Measurements from ENCODE around the gene ZNF778. TPM values are rescaled to one million over a fixed set of nuclear protein-coding genes. Genes with fewer than 3 reads are reported as not detected.
"Not testable (repeated sequence)": the region's sequence is repeated elsewhere in the genome, so short reads cannot be mapped to it uniquely, and the experiment has no call there.

ZNF778 gene
- polyA plus RNA-seq, 1 experiment, result 11.3 TPM

DNA sequence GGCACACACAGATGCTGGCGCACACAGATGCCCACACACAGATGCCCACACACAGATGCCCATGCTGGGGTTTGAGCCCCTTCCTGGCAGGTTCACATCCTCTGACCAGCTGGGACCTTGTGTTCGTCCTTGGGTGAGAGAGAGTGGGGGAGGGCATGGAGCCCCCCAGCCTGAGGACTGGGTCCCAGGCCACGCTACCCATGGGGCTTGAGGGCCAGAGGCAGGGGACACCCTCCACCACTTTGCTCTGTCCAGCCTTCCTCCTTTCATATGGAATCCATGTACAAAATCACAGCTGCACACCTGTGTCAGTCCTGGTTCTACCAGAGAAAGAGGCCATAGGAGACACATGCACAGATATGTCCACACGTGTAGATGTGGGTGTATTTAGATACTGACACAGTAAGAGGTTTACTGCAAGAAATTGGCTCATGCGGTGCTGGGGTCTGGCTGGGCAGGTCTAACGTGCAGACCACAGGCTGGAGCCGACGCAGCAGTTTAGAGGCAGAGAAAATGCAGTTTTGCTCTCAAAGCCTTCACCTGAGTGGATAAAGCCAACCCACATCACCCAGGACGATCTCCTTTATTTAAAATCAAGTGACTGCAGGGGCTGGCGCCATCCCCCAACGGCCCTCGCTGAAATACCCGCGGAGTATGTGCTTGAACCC is 28.0 kb upstream of the ZNF778 start:
- ChIA-PET POLR2A (no interaction called here), CTCF (no interaction called here)
- TF ChIP-seq, protein P1, sequence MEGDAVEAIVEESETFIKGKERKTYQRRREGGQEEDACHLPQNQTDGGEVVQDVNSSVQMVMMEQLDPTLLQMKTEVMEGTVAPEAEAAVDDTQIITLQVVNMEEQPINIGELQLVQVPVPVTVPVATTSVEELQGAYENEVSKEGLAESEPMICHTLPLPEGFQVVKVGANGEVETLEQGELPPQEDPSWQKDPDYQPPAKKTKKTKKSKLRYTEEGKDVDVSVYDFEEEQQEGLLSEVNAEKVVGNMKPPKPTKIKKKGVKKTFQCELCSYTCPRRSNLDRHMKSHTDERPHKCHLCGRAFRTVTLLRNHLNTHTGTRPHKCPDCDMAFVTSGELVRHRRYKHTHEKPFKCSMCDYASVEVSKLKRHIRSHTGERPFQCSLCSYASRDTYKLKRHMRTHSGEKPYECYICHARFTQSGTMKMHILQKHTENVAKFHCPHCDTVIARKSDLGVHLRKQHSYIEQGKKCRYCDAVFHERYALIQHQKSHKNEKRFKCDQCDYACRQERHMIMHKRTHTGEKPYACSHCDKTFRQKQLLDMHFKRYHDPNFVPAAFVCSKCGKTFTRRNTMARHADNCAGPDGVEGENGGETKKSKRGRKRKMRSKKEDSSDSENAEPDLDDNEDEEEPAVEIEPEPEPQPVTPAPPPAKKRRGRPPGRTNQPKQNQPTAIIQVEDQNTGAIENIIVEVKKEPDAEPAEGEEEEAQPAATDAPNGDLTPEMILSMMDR (IDR thresholded peaks at IDR 0.05; ENCODE audit: low read depth, low read length), result no peak
- no peak for DNase-seq (ENCODE audit: low read depth, low spot score)
- Histone ChIP-seq H3K27me3 (ENCODE audit: control insufficient read depth, insufficient read depth, low read length) (peaks cover 7% of the 10 kb centered on the region), H3K27ac (ENCODE audit: low read depth, low read length) (no peak overlapping the region), H3K9me3 (ENCODE audit: control insufficient read depth, insufficient read depth, low read length) (peaks cover 13% of the 10 kb centered on the region; the same call in 1 of the 2 replicates), H3K4me3 (ENCODE audit: low read depth, low read length) (no peak overlapping the region)

DNA sequence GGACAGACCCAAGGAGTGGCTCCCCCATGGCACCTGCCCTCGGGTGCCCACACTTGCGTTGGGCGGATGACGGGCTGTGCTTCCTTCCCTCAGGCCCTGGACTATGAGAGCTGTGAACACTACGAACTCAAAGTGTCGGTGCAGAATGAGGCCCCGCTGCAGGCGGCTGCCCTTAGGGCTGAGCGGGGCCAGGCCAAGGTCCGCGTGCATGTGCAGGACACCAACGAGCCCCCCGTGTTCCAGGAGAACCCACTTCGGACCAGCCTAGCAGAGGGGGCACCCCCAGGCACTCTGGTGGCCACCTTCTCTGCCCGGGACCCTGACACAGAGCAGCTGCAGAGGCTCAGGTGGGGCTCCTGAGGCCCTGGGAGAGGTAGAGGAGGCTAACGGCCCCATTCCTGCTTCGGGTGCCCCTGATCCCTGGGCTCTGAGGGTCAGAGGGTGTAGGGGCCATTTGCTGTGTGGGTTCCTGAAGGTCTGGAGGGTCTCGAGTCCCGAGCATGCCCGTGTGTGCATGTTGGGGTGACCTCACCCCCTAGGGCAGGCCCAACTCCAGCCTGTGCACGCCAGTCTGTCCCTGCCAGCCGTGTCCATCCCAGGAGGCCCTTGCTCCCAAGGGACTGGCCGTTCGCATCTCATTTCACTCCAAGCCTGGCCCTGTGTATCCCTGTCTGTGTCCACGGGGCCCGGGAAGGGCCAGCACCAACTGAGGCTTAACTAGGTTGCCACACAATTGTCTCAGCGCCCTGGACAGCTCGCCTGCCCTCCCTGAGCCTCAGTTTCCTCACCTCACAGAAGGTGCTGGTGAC is 27.1 kb upstream of the ZNF778 start:
- DNase-seq (ENCODE audit: low read depth, low spot score), result no peak
- Histone ChIP-seq H3K4me3 (ENCODE audit: low read depth, low read length) (no peak overlapping the region), H3K27ac (ENCODE audit: low read depth, low read length) (no peak overlapping the region), H3K9me3 (ENCODE audit: control insufficient read depth, insufficient read depth, low read length) (peaks cover 13% of the 10 kb centered on the region; the same call in 1 of the 2 replicates), H3K27me3 (ENCODE audit: control insufficient read depth, insufficient read depth, low read length) (peaks cover 1% of the 10 kb centered on the region)
- TF ChIP-seq, protein P1 (IDR thresholded peaks at IDR 0.05; ENCODE audit: low read depth, low read length), result no peak
- POLR2A ChIA-PET, result no interaction called here
- CTCF ChIA-PET, result no interaction called here

DNA sequence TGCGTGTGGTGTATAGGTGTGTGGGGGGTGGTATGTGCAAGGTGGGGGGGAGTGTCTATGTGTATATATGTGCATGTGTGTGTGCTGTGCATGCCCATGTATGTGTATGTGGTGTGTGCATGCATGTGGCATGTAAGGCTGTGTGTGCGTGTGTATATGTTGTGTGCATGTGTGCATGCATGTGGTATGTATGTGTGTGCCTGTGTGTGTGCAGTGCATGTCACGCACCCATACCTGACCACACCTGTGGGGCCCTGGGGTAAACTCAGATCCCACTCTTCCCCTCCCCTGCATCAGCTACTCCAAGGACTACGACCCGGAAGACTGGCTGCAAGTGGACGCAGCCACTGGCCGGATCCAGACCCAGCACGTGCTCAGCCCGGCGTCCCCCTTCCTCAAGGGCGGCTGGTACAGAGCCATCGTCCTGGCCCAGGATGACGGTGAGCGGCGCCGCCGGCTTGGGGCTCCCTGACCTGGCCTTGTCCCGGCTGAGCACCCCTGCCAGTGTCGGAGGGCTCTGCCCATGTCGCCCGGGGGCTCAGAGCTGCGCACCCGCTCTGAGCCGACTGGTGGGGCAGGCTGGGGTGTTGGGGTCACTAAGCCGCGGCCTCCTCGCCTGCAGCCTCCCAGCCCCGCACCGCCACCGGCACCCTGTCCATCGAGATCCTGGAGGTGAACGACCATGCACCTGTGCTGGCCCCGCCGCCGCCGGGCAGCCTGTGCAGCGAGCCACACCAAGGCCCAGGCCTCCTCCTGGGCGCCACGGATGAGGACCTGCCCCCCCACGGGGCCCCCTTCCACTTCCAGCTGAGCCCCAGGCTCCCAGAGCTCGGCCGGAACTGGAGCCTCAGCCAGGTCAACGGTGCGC is 26.2 kb upstream of the ZNF778 start:
- H3K27me3 ChIP-seq (ENCODE audit: control insufficient read depth, insufficient read depth, low read length), result no peaks in the 10 kb centered on the region
- peaks cover 13% of the 10 kb centered on the region; the same call in 1 of the 2 replicates for H3K9me3 ChIP-seq (ENCODE audit: control insufficient read depth, insufficient read depth, low read length)
- POLR2A ChIA-PET, result no interaction called here
- peak overlapping the region; percentile 67; the same call in 1 of the 2 replicates for H3K4me3 ChIP-seq (ENCODE audit: low read depth, low read length)
- DNase-seq (ENCODE audit: low read depth, low spot score), result no peak
- H3K27ac ChIP-seq (ENCODE audit: low read depth, low read length), result no peak overlapping the region
- CTCF ChIA-PET, result interaction anchor here (1.8 kb wide), 1 partner anchor 24 kb away, joined by 6 read pairs; no protein-coding TSS in a partner anchor
- TF ChIP-seq, protein P1 (IDR thresholded peaks at IDR 0.05; ENCODE audit: low read depth, low read length), result no peak

- no peak for DNase-seq (ENCODE audit: low read depth, low spot score)
- no peaks in the 10 kb centered on the region for H3K27me3 ChIP-seq (ENCODE audit: control insufficient read depth, insufficient read depth, low read length)
- ChIA-PET CTCF (interaction anchor here (1.8 kb wide), 1 partner anchor 24 kb away, joined by 6 read pairs; no protein-coding TSS in a partner anchor), POLR2A (no interaction called here)
- H3K9me3 ChIP-seq (ENCODE audit: control insufficient read depth, insufficient read depth, low read length), result peaks cover 13% of the 10 kb centered on the region; the same call in 1 of the 2 replicates
- peak overlapping the region; percentile 67 for H3K4me3 ChIP-seq (ENCODE audit: low read depth, low read length)
- TF ChIP-seq, protein P1 (IDR thresholded peaks at IDR 0.05; ENCODE audit: low read depth, low read length), result no peak
- H3K27ac ChIP-seq (ENCODE audit: low read depth, low read length), result no peak overlapping the region
These were observed 25.7 kb upstream of the ZNF778 start for GRCh38 chr16:89191901-89192185.

DNA sequence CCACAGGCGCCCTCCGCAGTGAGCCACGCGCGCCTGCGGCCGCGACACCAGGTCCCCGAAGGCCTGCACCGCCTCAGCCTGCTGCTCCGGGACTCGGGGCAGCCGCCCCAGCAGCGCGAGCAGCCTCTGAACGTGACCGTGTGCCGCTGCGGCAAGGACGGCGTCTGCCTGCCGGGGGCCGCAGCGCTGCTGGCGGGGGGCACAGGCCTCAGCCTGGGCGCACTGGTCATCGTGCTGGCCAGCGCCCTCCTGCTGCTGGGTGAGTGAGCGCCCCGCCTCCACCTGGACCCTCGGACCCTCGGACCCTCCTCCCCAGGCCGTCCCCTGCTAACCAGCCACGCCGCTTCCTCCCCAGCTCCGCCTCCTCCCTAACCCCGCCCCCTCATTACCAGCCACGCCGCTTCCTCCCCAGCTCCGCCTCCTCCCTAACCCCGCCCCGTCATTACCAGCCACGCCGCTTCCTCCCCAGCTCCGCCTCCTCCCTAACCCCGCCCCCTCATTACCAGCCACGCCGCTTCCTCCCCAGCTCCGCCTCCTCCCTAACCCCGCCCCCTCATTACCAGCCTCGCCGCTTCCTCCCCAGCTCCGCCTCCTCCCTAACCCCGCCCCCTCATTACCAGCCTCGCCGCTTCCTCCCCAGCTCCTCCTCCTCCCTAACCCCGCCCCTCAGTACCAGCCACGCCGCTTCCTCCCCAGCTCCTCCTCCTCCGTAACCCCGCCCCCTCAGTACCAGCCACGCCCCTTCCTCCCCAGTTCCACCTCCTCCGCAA is 25.1 kb upstream of the ZNF778 start:
- H3K4me3 ChIP-seq (ENCODE audit: low read depth, low read length), result peak overlapping the region; percentile 67
- POLR2A ChIA-PET, result interaction anchor here (0.6 to 1.0 kb wide), 4 partner anchors 13 to 28 kb away, joined by 3 to 8 read pairs (median 5); partner anchors contain the start of gene ZNF778

More for the DNA sequence above, 25.1 kb upstream of the ZNF778 start:
- DNase-seq (ENCODE audit: low read depth, low spot score), result peak; percentile 90
- not testable (repeated sequence) for H3K27ac ChIP-seq (ENCODE audit: low read depth, low read length); H3K9me3 ChIP-seq (ENCODE audit: control insufficient read depth, insufficient read depth, low read length); H3K27me3 ChIP-seq (ENCODE audit: control insufficient read depth, insufficient read depth, low read length)
- CTCF ChIA-PET, result interaction anchor here (0.7 to 1.8 kb wide), 2 partner anchors 18 to 25 kb away, joined by 5 to 6 read pairs; no protein-coding TSS in a partner anchor
